GM21737 (cell line): ENCODE data around the gene TNFAIP2.

Experiments
- ATAC-seq: cut with Tn5 transposase; IDR thresholded peaks from one replicate; pipeline ENCODE4 v1.9.1; 2021; ENCODE audit warnings: mild to moderate bottlenecking, moderate library complexity; ENCODE audit not compliant: unreplicated experiment

TNFAIP2 gene

DNA sequence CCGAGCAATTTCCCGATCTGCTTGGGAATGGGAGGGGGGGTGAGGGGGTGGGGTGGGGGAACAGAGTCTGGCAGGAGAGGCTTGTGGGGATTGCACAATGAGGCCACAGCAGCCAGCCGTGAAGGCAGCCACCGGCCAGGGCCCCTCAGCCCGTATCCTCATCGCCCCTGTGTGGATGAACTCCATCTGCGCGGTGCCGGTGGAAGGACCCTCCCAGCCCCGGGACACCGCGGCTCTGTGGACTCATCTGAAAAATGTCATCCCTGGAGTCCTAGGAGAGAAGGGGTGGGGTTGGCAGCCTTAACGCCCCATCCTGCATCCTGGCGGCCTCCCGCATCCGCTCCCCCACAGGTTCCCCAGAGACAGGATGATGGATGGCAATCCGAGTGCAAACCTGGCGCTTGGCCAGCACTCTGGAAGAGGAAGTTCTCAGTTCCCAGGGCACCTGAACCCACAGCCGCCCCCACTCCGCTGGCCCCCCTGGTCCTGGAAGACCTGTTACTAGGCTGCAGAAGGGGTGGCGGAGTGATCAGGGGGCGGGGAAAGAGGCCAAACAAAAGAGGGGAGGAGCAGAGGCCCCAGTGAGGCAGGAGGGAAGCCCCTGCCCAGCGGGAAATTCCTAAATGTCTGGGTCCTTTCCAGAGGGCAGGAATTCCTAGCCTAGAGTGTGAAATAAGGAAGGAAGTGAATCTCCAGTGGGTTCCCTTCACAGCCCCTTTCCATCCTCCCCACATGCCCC is 1.2 kb upstream of the TNFAIP2 start:
- ATAC-seq: no peak

- ATAC-seq: no peak
Observed at GRCh38 chr14:103122585-103122946, 695 bp upstream of the TNFAIP2 start.

- ATAC-seq: no peak
Observed at GRCh38 chr14:103123634-103124500, 606 bp downstream of the TNFAIP2 start.

GRCh38 chr14:103124501-103125001 is 1.3 kb downstream of the TNFAIP2 start:
- ATAC-seq: no peak

DNA sequence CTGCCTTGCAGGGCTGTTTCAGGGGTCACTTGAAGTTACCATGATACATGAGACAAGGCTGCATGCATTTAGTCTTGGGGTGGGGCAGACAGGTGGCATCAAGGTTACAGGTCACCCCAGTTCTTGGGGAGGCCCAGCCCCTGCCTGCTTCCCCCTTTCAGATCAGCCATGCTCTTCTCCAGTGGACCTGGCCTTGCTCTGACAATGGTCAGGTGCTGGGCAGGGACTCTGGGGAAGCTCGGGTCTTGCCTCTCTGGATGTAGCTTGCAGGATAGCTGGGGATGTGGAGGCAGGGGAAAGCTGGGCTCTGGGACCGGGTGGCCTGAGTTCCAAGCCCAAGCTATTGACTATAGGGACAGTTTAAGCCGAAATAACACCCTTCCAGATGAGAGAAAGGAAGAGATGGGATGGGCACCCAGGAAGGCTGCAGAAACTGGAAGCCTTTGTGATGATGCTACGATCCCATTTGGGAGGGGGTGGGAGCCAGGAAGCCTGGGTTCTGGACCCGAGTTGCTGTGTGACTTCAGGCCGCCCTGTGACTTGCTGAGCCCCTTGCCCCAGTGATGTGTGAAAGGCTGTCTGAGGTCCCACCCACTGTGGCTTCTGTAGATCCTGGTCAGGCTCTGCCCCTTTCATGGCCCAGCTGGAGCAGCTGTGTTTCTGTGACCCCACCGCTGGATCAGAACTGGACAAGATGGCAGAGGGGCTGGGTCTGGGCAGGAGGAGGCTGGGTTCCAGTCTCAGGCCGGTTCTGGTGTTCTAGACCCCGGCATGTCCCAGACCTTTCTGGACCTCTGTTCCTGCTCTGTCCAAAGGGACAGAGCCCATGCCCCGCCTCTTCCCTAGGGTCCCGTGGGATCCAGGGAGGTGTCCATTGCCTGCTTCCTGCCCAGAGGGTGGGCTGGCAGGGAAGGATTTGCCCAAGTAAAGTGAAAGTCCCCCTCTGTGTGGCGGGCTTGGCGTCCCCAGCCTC is 2.1 kb downstream of the TNFAIP2 start:
- no peak for ATAC-seq

DNA sequence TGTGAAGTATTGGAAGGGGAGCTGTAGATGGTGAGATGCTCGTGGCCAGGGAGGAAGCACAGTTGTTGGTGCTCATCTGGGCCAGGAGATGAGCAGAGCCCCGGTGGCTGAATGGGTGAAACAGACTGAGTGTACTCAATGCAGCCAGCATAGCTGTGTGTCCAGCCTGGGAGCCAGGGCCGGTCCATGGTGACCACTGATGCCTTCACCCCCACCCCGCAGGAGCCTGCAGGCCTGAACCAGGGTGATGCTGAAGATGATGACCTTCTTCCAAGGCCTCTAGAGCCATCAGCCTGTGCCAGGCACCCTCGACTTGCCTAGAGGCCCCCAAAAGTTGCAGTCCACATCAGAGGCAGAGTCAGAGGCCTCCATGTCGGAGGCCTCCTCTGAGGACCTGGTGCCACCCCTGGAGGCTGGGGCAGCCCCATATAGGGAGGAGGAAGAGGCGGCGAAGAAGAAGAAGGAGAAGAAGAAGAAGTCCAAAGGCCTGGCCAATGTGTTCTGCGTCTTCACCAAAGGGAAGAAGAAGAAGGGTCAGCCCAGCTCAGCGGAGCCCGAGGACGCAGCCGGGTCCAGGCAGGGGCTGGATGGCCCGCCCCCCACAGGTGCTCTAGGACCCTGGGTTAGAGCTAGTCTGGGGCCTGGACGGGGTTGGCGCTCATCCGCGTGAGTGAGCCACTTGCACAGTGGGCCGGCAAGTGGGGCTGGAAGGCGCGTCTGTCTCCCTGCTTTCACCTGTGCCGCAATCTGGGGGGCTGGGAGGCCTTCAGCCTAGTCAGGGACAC is 3.0 kb downstream of the TNFAIP2 start:
- ATAC-seq: no peak

- no peak for ATAC-seq
Observed at GRCh38 chr14:103126873-103127304, 3.6 kb downstream of the TNFAIP2 start.

- ATAC-seq: no peak
Observed at GRCh38 chr14:103127356-103127755, 4.1 kb downstream of the TNFAIP2 start.

DNA sequence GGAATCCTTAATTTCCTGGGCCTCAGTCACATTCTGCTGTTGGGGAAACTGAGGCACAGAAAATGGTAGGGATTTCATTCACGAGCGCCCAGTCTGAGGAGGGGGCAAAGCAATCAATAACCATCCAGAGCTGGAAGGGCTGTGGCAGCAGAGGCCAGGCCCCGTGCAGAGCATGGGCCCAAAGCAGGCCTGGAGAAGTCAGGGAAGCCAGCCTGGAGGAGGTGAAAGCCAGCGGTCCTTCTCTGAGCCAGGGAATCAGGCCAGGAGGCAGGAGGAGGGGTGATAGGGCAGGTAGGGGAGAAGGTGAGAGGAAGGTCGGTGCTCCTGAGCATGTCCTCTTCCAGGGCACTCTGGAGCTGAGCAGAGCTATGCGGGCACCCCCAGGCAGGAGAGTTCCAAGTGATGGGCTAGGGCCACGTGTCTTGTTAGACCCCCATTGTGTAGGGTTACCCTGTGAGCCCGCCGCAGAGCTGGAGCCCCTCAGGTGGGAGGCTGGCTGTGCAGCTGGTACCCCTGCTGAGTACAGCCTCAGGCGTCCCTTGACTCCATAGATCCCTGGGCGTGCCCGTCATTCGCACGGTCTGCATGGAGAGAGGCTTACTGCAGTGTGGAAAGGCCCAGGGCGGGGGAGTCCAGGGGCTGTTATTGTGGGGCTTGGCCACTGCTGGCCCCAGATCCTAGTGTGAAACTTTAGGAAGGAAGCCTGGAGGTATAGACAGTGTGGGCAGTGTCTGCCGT is 4.8 kb downstream of the TNFAIP2 start:
- no peak for ATAC-seq

DNA sequence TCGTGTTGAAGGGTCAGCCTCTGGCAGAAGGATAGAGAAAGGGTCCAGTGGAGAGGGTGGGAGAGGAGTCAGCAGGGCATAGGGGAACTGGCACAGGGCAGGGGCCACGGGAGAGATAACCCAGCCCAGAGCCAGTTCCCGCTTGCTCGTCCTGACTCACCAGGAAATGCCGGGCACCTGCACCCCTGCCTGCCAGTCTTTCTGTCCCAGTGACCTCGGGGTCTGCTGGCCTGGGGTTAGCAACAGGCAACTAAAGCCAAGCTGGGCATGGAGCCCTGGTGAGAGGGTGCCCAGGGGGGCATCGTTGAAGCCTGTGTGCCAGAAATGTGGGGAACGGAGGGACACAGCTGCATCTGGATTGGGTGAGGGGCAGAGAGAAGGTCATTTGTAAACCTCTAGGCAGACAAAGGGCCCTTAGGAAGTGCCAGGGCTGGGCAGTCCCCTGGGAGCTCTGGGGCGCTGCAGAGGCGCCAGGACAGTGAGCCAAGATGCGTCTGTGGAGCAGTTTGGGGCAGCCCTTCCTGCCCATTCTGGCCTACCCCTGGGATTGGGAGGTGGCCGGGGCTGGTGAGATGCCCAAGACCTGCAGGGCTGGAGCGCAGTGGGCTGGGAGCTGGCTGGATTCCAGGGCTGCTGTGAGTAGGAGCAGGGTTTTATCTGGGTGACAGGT is 5.5 kb downstream of the TNFAIP2 start:
- no peak for ATAC-seq

- ATAC-seq: no peak
Observed at GRCh38 chr14:103129301-103130016, 6.2 kb downstream of the TNFAIP2 start.

DNA sequence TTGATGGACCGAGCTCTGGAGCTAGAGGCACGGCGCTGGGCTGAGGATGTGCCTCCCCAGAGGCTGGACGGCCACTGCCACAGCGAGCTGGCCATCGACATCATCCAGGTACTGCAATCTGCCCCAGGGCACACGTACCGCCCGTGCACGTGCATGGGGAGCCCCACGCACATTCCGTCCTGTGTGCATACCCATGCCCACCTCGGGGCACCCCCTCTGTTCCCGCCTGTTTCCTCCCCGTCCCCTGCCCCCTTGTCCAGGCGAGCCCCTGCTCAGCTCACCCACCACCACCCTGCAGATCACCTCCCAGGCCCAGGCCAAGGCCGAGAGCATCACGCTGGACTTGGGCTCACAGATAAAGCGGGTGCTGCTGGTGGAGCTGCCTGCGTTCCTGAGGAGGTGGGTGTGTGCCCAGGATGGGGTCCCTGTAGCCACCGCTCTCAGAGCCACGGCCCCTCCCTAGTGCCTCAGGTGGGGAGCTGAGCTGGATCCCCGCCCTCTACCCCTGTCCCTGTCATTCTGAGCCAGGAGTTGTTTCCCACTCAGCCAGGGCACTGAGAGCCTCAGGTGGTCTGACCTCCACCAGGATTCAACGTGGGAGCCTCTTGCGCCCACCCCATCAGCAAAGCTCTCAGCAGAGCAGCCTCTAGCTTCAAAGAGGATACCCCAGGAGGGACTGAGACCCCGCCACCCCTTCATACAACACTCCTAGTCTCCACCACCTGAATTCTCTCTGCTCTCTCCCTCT is 6.9 kb downstream of the TNFAIP2 start:
- ATAC-seq: no peak

DNA sequence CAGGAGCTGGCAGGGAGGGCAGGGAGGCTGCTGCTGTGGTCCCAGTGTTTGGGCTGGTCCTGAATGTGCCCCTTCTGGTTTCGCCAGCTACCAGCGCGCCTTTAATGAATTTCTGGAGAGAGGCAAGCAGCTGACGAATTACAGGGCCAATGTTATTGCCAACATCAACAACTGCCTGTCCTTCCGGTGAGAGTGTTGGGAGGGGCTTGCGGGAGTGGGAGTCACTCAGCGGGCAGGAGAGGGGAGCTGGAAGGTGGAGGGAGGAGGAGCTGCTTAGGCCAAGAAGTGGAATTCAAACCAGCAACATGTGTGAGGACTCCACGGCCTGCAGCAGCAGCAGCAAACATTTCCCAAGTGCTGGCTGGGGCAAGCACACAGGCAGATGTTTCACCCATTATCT is 7.7 kb downstream of the TNFAIP2 start:
- no peak for ATAC-seq

DNA sequence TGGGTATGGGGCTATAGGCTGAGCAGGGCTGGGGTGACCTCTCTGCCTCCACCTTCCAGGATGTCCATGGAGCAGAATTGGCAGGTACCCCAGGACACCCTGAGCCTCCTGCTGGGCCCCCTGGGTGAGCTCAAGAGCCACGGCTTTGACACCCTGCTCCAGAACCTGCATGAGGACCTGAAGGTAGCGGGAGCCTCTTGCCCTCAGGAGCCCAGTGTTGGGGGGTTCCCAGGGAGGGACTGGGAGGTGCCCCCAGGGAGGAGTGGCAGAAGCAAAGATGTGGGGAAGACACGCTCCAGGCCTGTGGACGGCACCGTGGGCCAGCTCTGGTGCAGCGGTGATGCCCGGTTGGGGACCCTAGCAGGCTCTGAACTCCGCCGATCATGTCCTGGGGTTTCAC is 8.3 kb downstream of the TNFAIP2 start:
- ATAC-seq: no peak

DNA sequence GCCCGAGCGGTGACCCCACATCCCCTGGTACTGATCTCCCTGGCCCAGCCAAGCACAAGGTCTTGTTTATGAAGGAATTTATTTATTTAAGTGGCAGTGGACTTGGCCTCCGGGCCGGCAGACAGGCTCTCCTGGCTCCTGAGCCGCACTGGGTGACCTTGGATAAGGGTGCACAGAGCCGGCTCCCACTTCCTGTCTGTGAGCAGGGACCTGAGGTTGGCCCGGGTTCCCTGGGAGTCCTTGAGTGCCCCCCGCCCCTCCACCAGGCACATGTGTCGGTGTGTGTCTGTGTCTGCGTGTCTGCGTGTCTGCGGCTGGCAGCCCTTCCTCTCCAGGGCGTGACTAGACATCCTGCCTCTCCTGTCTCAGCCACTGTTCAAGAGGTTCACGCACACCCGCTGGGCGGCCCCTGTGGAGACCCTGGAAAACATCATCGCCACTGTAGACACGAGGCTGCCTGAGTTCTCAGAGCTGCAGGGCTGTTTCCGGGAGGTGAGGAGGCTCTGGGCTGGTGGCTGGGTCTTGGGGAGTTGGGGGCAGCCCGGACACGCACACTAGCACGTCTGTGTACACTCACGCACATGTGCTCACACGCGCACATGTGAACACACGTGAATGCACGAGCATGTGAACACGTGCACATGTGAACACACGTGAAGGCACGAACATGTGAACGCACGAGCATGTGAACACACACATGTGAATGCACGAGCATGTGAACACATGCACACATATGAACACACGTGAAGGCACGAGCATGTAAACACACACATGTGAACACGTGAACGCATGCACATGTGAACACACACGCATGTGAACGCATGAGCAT is 9.3 kb downstream of the TNFAIP2 start:
- no peak for ATAC-seq
